HEK293 (cell line): ENCODE measurements around the gene CARD11.

ENCODE experiments used
- HOXC10 ChIP-seq: sonication (generic); formaldehyde crosslinking; IDR thresholded peaks from 2 replicates; pipeline ENCODE4 v1.8.1; 2023; ENCODE audit warnings: mild to moderate bottlenecking, missing genetic modification reagents
- ZNF416 ChIP-seq: fragments of 450-650 bp; formaldehyde crosslinking; IDR thresholded peaks from 2 replicates; pipeline ENCODE4 v1.5.1; 2016; ENCODE audit warnings: missing biosample characterization, missing genetic modification characterization
- ZNF560 ChIP-seq: fragments of 450-650 bp; formaldehyde crosslinking; IDR thresholded peaks from 2 replicates; pipeline ENCODE4 v1.5.1; 2017; ENCODE audit warnings: missing biosample characterization, missing genetic modification characterization, borderline replicate concordance
- ZNF561 ChIP-seq: fragments of 450-650 bp; IDR thresholded peaks from 2 replicates; pipeline ENCODE4 v1.5.1; 2018; ENCODE audit warnings: missing biosample characterization, missing genetic modification characterization, borderline replicate concordance
- TF ChIP-seq, protein P1 (sequence below): fragments of 450-650 bp; formaldehyde crosslinking; IDR thresholded peaks from 2 replicates; pipeline ENCODE4 v1.5.1; 2017; ENCODE audit warnings: missing biosample characterization, mild to moderate bottlenecking, missing genetic modification characterization, moderate library complexity
- TF ChIP-seq, protein P2 (sequence below): fragments of 450-650 bp; formaldehyde crosslinking; IDR thresholded peaks from 2 replicates; pipeline ENCODE4 v1.5.1; 2017; ENCODE audit warnings: missing biosample characterization, missing genetic modification characterization
- TF ChIP-seq, protein P3 (sequence below): fragments of 450-650 bp; formaldehyde crosslinking; IDR thresholded peaks from 2 replicates; pipeline ENCODE4 v1.5.1; 2016; ENCODE audit warnings: missing biosample characterization, missing genetic modification characterization
- TF ChIP-seq, protein P4 (sequence below): fragments of 450-650 bp; formaldehyde crosslinking; IDR thresholded peaks from 2 replicates; pipeline ENCODE4 v1.5.1; 2016; ENCODE audit warnings: missing biosample characterization, missing genetic modification characterization
- TF ChIP-seq, protein P5 (sequence below): fragments of 450-650 bp; formaldehyde crosslinking; IDR thresholded peaks from 2 replicates; pipeline ENCODE4 v1.5.1; 2017; ENCODE audit warnings: missing biosample characterization, missing genetic modification characterization

DNA sequence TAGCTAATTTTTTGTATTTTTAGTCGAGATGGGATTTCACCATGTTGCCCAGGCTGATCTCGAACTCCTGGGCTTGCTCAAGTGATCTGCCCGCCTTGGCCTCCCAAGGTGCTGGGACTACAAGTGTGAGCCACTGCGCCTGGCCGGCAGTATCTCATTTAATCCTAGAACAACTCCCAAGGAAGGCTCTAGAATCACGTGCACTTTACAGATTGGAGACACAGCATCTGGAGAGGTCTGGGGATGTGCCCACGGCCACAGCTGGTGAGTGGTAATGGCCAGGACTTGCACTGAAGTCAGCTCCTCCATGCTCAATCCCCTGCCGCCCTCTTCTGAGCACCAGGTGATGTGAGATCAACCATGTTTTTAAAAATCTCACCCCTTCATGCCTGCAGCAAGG, 43.1 kb downstream of the CARD11 start:
- TF ChIP-seq ZNF416 (tag by site-specific recombination) (no peak), ZNF561 (tag by site-specific recombination) (no peak), ZNF560 (tag by site-specific recombination) (no peak), HOXC10 (CRISPR knock-in tag) (no peak)
- TF ChIP-seq, protein P1, sequence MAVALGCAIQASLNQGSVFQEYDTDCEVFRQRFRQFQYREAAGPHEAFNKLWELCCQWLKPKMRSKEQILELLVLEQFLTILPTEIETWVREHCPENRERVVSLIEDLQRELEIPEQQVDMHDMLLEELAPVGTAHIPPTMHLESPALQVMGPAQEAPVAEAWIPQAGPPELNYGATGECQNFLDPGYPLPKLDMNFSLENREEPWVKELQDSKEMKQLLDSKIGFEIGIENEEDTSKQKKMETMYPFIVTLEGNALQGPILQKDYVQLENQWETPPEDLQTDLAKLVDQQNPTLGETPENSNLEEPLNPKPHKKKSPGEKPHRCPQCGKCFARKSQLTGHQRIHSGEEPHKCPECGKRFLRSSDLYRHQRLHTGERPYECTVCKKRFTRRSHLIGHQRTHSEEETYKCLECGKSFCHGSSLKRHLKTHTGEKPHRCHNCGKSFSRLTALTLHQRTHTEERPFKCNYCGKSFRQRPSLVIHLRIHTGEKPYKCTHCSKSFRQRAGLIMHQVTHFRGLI (tag by site-specific recombination): no peak
- TF ChIP-seq, protein P2, sequence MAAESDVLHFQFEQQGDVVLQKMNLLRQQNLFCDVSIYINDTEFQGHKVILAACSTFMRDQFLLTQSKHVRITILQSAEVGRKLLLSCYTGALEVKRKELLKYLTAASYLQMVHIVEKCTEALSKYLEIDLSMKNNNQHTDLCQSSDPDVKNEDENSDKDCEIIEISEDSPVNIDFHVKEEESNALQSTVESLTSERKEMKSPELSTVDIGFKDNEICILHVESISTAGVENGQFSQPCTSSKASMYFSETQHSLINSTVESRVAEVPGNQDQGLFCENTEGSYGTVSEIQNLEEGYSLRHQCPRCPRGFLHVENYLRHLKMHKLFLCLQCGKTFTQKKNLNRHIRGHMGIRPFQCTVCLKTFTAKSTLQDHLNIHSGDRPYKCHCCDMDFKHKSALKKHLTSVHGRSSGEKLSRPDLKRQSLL (tag by site-specific recombination): no peak
- TF ChIP-seq, protein P3, sequence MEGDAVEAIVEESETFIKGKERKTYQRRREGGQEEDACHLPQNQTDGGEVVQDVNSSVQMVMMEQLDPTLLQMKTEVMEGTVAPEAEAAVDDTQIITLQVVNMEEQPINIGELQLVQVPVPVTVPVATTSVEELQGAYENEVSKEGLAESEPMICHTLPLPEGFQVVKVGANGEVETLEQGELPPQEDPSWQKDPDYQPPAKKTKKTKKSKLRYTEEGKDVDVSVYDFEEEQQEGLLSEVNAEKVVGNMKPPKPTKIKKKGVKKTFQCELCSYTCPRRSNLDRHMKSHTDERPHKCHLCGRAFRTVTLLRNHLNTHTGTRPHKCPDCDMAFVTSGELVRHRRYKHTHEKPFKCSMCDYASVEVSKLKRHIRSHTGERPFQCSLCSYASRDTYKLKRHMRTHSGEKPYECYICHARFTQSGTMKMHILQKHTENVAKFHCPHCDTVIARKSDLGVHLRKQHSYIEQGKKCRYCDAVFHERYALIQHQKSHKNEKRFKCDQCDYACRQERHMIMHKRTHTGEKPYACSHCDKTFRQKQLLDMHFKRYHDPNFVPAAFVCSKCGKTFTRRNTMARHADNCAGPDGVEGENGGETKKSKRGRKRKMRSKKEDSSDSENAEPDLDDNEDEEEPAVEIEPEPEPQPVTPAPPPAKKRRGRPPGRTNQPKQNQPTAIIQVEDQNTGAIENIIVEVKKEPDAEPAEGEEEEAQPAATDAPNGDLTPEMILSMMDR (tag by site-specific recombination): no peak
- TF ChIP-seq, protein P4, sequence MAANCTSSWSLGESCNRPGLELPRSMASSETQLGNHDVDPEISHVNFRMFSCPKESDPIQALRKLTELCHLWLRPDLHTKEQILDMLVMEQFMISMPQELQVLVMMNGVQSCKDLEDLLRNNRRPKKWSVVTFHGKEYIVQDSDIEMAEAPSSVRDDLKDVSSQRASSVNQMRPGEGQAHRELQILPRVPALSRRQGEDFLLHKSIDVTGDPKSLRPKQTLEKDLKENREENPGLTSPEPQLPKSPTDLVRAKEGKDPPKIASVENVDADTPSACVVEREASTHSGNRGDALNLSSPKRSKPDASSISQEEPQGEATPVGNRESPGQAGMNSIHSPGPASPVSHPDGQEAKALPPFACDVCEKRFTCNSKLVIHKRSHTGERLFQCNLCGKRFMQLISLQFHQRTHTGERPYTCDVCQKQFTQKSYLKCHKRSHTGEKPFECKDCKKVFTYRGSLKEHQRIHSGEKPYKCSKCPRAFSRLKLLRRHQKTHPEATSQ (tag by site-specific recombination): no peak
- TF ChIP-seq, protein P5, sequence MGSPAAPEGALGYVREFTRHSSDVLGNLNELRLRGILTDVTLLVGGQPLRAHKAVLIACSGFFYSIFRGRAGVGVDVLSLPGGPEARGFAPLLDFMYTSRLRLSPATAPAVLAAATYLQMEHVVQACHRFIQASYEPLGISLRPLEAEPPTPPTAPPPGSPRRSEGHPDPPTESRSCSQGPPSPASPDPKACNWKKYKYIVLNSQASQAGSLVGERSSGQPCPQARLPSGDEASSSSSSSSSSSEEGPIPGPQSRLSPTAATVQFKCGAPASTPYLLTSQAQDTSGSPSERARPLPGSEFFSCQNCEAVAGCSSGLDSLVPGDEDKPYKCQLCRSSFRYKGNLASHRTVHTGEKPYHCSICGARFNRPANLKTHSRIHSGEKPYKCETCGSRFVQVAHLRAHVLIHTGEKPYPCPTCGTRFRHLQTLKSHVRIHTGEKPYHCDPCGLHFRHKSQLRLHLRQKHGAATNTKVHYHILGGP (tag by site-specific recombination): no peak
